Mesendoderm (in vitro differentiated cells): ENCODE measurements around the gene ABR.
"Not testable (repeated sequence)": the region's sequence is repeated elsewhere in the genome, so short reads cannot be mapped to it uniquely, and the experiment has no call there.

Source experiments
- DNase-seq: peaks from one replicate; pipeline ENCODE4 v3.0.0; 2013
- H2AK5ac ChIP-seq: 2 replicates; pipeline ENCODE4 v1.6.1; 2013; ENCODE audit warnings: low read length, inconsistent platforms
- H2BK120ac ChIP-seq: 2 replicates; pipeline ENCODE4 v1.6.1; 2013; ENCODE audit warnings: low read depth, mild to moderate bottlenecking, low read length, moderate library complexity, mixed read lengths
- H2BK15ac ChIP-seq: replicated peaks from 2 replicates; pipeline ENCODE4 v1.6.1; 2013; ENCODE audit warnings: low read depth, mild to moderate bottlenecking, moderate library complexity
- H2BK5ac ChIP-seq: 2 replicates; pipeline ENCODE4 v1.6.1; 2013; ENCODE audit warnings: low read length, inconsistent platforms
- H3K18ac ChIP-seq: 2 replicates; pipeline ENCODE4 v1.6.1; 2013; ENCODE audit warnings: mild to moderate bottlenecking, low read length, mixed read lengths
- H3K23ac ChIP-seq: one replicate; pipeline ENCODE4 v1.6.1; 2013; ENCODE audit warnings: low read length
- H3K27ac ChIP-seq: 2 replicates; pipeline ENCODE4 v1.5.1; 2013; ENCODE audit warnings: low read depth, mild to moderate bottlenecking, inconsistent platforms, low read length, moderate library complexity
- H3K27me3 ChIP-seq: 2 replicates; pipeline ENCODE4 v1.6.1; 2013; ENCODE audit warnings: low read length, control low read depth, mild to moderate bottlenecking, inconsistent platforms; ENCODE audit not compliant: insufficient read depth, poor library complexity
- H3K36me3 ChIP-seq: 2 replicates; pipeline ENCODE4 v1.6.1; 2013; ENCODE audit warnings: low read length, inconsistent platforms; ENCODE audit not compliant: control insufficient read depth, insufficient read depth
- H3K4ac ChIP-seq: one replicate; pipeline ENCODE4 v1.6.1; 2013; ENCODE audit warnings: low read depth, mild to moderate bottlenecking, low read length, moderate library complexity
- H3K4me1 ChIP-seq: 2 replicates; pipeline ENCODE4 v1.6.1; 2013; ENCODE audit warnings: low read depth, low read length, inconsistent platforms; ENCODE audit not compliant: control insufficient read depth
- H3K4me2 ChIP-seq: 2 replicates; pipeline ENCODE4 v1.6.1; 2013; ENCODE audit warnings: low read length
- H3K4me3 ChIP-seq: 2 replicates; pipeline ENCODE4 v1.5.1; 2013; ENCODE audit warnings: mild to moderate bottlenecking, low read length
- H3K56ac ChIP-seq: one replicate; pipeline ENCODE4 v1.6.1; 2013; ENCODE audit warnings: low read length
- H3K79me1 ChIP-seq: 2 replicates; pipeline ENCODE4 v1.6.1; 2013; ENCODE audit warnings: low read length, inconsistent platforms
- H3K79me2 ChIP-seq: 2 replicates; pipeline ENCODE4 v1.6.1; 2013; ENCODE audit warnings: mild to moderate bottlenecking, low read length; ENCODE audit not compliant: control insufficient read depth, insufficient read depth
- H3K9ac ChIP-seq: 2 replicates; pipeline ENCODE4 v1.6.1; 2013; ENCODE audit warnings: low read length, inconsistent platforms
- H4K5ac ChIP-seq: one replicate; pipeline ENCODE4 v1.6.1; 2013; ENCODE audit warnings: low read length
- H4K8ac ChIP-seq: one replicate; pipeline ENCODE4 v1.6.1; 2013; ENCODE audit warnings: low read depth, mild to moderate bottlenecking, control low read depth, low read length, moderate library complexity
- WGBS: extraction: QIAGEN DNeasy Blood & Tissue Kit; methylation state at CpG from one replicate; pipeline ENCODE4 v1.1.7; 2013; ENCODE audit warnings: low lambda C conversion rate, missing lambda C conversion rate; ENCODE audit not compliant: insufficient coverage; ENCODE audit errors: extremely low coverage; 5-methylcytosine and 5-hydroxymethylcytosine counted together

The ABR gene

GRCh38 chr17:1073963-1074625 is 105.7 kb downstream of the ABR start:
- not testable (repeated sequence) for H3K4me3 ChIP-seq, H3K18ac ChIP-seq, H2AK5ac ChIP-seq, H3K36me3 ChIP-seq, H3K4me1 ChIP-seq, H3K79me1 ChIP-seq, H3K4ac ChIP-seq, H4K5ac ChIP-seq, H3K56ac ChIP-seq, H4K8ac ChIP-seq, H3K27me3 ChIP-seq, H2BK15ac ChIP-seq, H3K4me2 ChIP-seq, H2BK120ac ChIP-seq, H3K79me2 ChIP-seq, H3K9ac ChIP-seq, H3K23ac ChIP-seq, DNase-seq, H2BK5ac ChIP-seq, H3K27ac ChIP-seq
- WGBS = no CpG with 5 or more reads among the region's 15 CpGs

GRCh38 chr17:1073241-1073962 is 106.4 kb downstream of the ABR start:
- Histone ChIP-seq H3K9ac (no peak overlapping the region), H3K4me3 (no peak overlapping the region), H3K23ac (no peak overlapping the region), H3K4me2 (no peak overlapping the region), H3K4ac (no peak overlapping the region), H2AK5ac (no peak overlapping the region), H3K36me3 (no peaks in the 10 kb centered on the region), H3K79me2 (no peaks in the 10 kb centered on the region), H2BK5ac (no peak overlapping the region), H3K56ac (no peak overlapping the region), H3K27ac (no peak overlapping the region), H3K4me1 (no peaks in the 10 kb centered on the region), H2BK120ac (no peak overlapping the region), H3K79me1 (no peaks in the 10 kb centered on the region), H3K18ac (no peak overlapping the region), H2BK15ac (no peak overlapping the region), H3K27me3 (no peaks in the 10 kb centered on the region), H4K5ac (no peak overlapping the region), H4K8ac (no peak overlapping the region)
- no CpG with 5 or more reads among the region's 25 CpGs for WGBS
- DNase-seq = no peak

GRCh38 chr17:1072551-1072961 is 107.2 kb downstream of the ABR start:
- Histone ChIP-seq H3K23ac (no peak overlapping the region), H4K5ac (no peak overlapping the region), H3K36me3 (no peaks in the 10 kb centered on the region), H3K9ac (no peak overlapping the region), H2BK15ac (no peak overlapping the region), H3K4me2 (no peak overlapping the region), H4K8ac (no peak overlapping the region), H3K27ac (no peak overlapping the region), H3K56ac (no peak overlapping the region), H3K4ac (no peak overlapping the region), H2BK120ac (no peak overlapping the region), H3K79me2 (no peaks in the 10 kb centered on the region), H3K27me3 (no peaks in the 10 kb centered on the region), H3K4me3 (no peak overlapping the region), H2BK5ac (no peak overlapping the region), H3K4me1 (no peaks in the 10 kb centered on the region), H2AK5ac (no peak overlapping the region), H3K18ac (no peak overlapping the region), H3K79me1 (no peaks in the 10 kb centered on the region)
- WGBS = no CpG with 5 or more reads among the region's 20 CpGs
- DNase-seq = no peak

- no peaks in the 10 kb centered on the region for H3K36me3 ChIP-seq
- no peak for DNase-seq
Observed at GRCh38 chr17:1071103-1071825, 108.5 kb downstream of the ABR start.

GRCh38 chr17:1070411-1070810 is 109.4 kb downstream of the ABR start:
- no peak overlapping the region for H2BK120ac ChIP-seq
- H2BK15ac ChIP-seq = no peak overlapping the region
- H3K56ac ChIP-seq = no peak overlapping the region
- H3K23ac ChIP-seq = no peak overlapping the region
- H3K18ac ChIP-seq = no peak overlapping the region
- H3K27me3 ChIP-seq = no peaks in the 10 kb centered on the region
- H4K5ac ChIP-seq = no peak overlapping the region
- H3K27ac ChIP-seq = no peak overlapping the region
- H2AK5ac ChIP-seq = no peak overlapping the region
- DNase-seq = no peak
- WGBS = no CpG with 5 or more reads among the region's 21 CpGs
- no peaks in the 10 kb centered on the region for H3K79me1 ChIP-seq
- H3K4ac ChIP-seq = no peak overlapping the region
- no peak overlapping the region for H4K8ac ChIP-seq
- H3K79me2 ChIP-seq = no peaks in the 10 kb centered on the region
- no peaks in the 10 kb centered on the region for H3K4me1 ChIP-seq
- H3K4me2 ChIP-seq = no peak overlapping the region
- H3K9ac ChIP-seq = no peak overlapping the region
- no peak overlapping the region for H3K4me3 ChIP-seq
- H3K36me3 ChIP-seq = no peaks in the 10 kb centered on the region
- no peak overlapping the region for H2BK5ac ChIP-seq

More at GRCh38 chr17:1071103-1071825, 108.5 kb downstream of the ABR start:
- H2AK5ac ChIP-seq = no peak overlapping the region
- no peak overlapping the region for H2BK120ac ChIP-seq
- no peak overlapping the region for H3K27ac ChIP-seq
- no peaks in the 10 kb centered on the region for H3K27me3 ChIP-seq
- no peak overlapping the region for H3K23ac ChIP-seq
- H3K79me2 ChIP-seq = no peaks in the 10 kb centered on the region
- no peak overlapping the region for H2BK15ac ChIP-seq
- H4K5ac ChIP-seq = no peak overlapping the region
- no peak overlapping the region for H3K4me3 ChIP-seq
- H2BK5ac ChIP-seq = no peak overlapping the region
- no peak overlapping the region for H3K18ac ChIP-seq
- no peak overlapping the region for H4K8ac ChIP-seq
- H3K4me2 ChIP-seq = no peak overlapping the region
- WGBS = no CpG with 5 or more reads among the region's 29 CpGs
- H3K4ac ChIP-seq = no peak overlapping the region
- H3K9ac ChIP-seq = no peak overlapping the region
- H3K4me1 ChIP-seq = no peaks in the 10 kb centered on the region
- no peak overlapping the region for H3K56ac ChIP-seq
- no peaks in the 10 kb centered on the region for H3K79me1 ChIP-seq
